ENCODE measurements around the gene OSBPL5. TPM values are rescaled to one million over a fixed set of nuclear protein-coding genes. Genes with fewer than 3 reads are reported as not detected.
A peak's percentile ranks its signal among the peaks of the same experiment; 100 is the strongest.
"Not testable (repeated sequence)": the region's sequence is repeated elsewhere in the genome, so short reads cannot be mapped to it uniquely, and the experiment has no call there.

OSBPL5 gene
- total and polyA plus RNA-seq, 5 experiments from 2014 or later = 4.4 to 18.3 (median 5.5) TPM

GRCh38 chr11:3173795-3174194, 8.7 kb upstream of the OSBPL5 start:
- Mint-ChIP-seq H3K36me3 (peaks cover 0 to 19% (median 9%) of the 10 kb centered on the region in 3 donors), H3K27me3 (peaks cover 0 to 17% (median 0%) of the 10 kb centered on the region in 5 donors), H3K27ac (no peak overlapping the region), H3K4me1 (peaks cover 21 to 37% (median 31%) of the 10 kb centered on the region in 4 donors), H3K9me3 (peaks cover 0 to 21% (median 11%) of the 10 kb centered on the region in 9 donors), H3K4me3 (no peak overlapping the region)
- POLR2A ChIA-PET = no interaction called here
- DNase-seq (no peak), ATAC-seq (no peak)

- Mint-ChIP-seq H3K4me3 (peak overlapping the region in 8 of 10 donors; percentile 22 to 84 (median 75)), H3K4me1 (peaks cover 21 to 37% (median 31%) of the 10 kb centered on the region in 4 donors), H3K27ac (peak overlapping the region in 7 of 10 donors; percentile 13 to 88 (median 84)), H3K27me3 (peaks cover 0 to 15% (median 0%) of the 10 kb centered on the region in 5 donors), H3K36me3 (peaks cover 0 to 14% (median 7%) of the 10 kb centered on the region in 3 donors), H3K9me3 (peaks cover 0 to 18% (median 8%) of the 10 kb centered on the region in 9 donors)
- ATAC-seq (no peak), DNase-seq (peak in 1 of 10 donors; percentile 38)
- POLR2A ChIA-PET = no interaction called here
Measured at GRCh38 chr11:3171931-3172560, 6.9 kb upstream of the OSBPL5 start.

- H3K4me1 Mint-ChIP-seq = peaks cover 21 to 37% (median 31%) of the 10 kb centered on the region in 4 donors
Measured at GRCh38 chr11:3170756-3171650, 5.9 kb upstream of the OSBPL5 start.

GRCh38 chr11:3170044-3170755, 5.1 kb upstream of the OSBPL5 start:
- Mint-ChIP-seq H3K27ac (peak overlapping the region in 9 of 10 donors; percentile 13 to 88 (median 80)), H3K9me3 (no peaks in the 10 kb centered on the region), H3K36me3 (no peaks in the 10 kb centered on the region), H3K4me1 (peaks cover 25 to 44% (median 34%) of the 10 kb centered on the region in 4 donors), H3K27me3 (peaks cover 0 to 11% (median 2%) of the 10 kb centered on the region in 5 donors), H3K4me3 (peak overlapping the region; percentile 73 to 96 (median 81))
- POLR2A ChIA-PET = interaction anchor here (0.6 kb wide), 1 partner anchor 876 kb away, joined by 4 read pairs; no protein-coding TSS in a partner anchor
- DNase-seq = peak in 1 of 10 donors; percentile 38
- ATAC-seq = peak in 1 of 2 donors; percentile 12

More at GRCh38 chr11:3170756-3171650, 5.9 kb upstream of the OSBPL5 start:
- H3K27me3 Mint-ChIP-seq = peaks cover 0 to 13% (median 0%) of the 10 kb centered on the region in 5 donors
- H3K4me3 Mint-ChIP-seq = peak overlapping the region in 9 of 10 donors; percentile 34 to 84 (median 77)
- ATAC-seq = peak; percentile 53 to 56
- POLR2A ChIA-PET = no interaction called here
- H3K27ac Mint-ChIP-seq = peak overlapping the region; percentile 13 to 93 (median 84)
- H3K9me3 Mint-ChIP-seq = peaks cover 0 to 7% (median 7%) of the 10 kb centered on the region in 9 donors
- H3K36me3 Mint-ChIP-seq = peaks cover 0 to 4% (median 0%) of the 10 kb centered on the region in 3 donors
- DNase-seq = peak in 3 of 10 donors; percentile 41 to 58 (median 45)

- peak; percentile 11 to 22 for ATAC-seq
- Mint-ChIP-seq H3K27ac (peak overlapping the region; percentile 22 to 90 (median 68)), H3K36me3 (no peaks in the 10 kb centered on the region), H3K9me3 (no peaks in the 10 kb centered on the region), H3K4me3 (peak overlapping the region; percentile 73 to 96 (median 81)), H3K4me1 (peaks cover 25 to 44% (median 34%) of the 10 kb centered on the region in 4 donors), H3K27me3 (peaks cover 0 to 11% (median 2%) of the 10 kb centered on the region in 5 donors)
- POLR2A ChIA-PET = interaction anchor here (0.7 kb wide), 1 partner anchor 18 kb away, joined by 5 read pairs; no protein-coding TSS in a partner anchor
- peak in 1 of 10 donors; percentile 49 for DNase-seq
Measured at GRCh38 chr11:3169255-3170043, 4.3 kb upstream of the OSBPL5 start.

GRCh38 chr11:3168742-3169254, 3.7 kb upstream of the OSBPL5 start:
- not testable (repeated sequence) for H3K9me3 Mint-ChIP-seq, H3K36me3 Mint-ChIP-seq, ATAC-seq
- Mint-ChIP-seq H3K27me3 (peaks cover 0 to 11% (median 2%) of the 10 kb centered on the region in 5 donors), H3K4me3 (peak overlapping the region; percentile 73 to 96 (median 81)), H3K27ac (peak overlapping the region in 6 of 10 donors; percentile 22 to 71 (median 55)), H3K4me1 (peaks cover 27 to 47% (median 36%) of the 10 kb centered on the region in 4 donors)
- DNase-seq = peak in 1 of 10 donors; percentile 41
- POLR2A ChIA-PET = interaction anchor here (0.7 kb wide), 1 partner anchor 18 kb away, joined by 5 read pairs; no protein-coding TSS in a partner anchor

- peak overlapping the region in 3 of 10 donors; percentile 7 to 90 (median 51) for H3K4me3 Mint-ChIP-seq
- DNase-seq = peak in 1 of 10 donors; percentile 49
- POLR2A ChIA-PET = interaction anchor here (0.5 kb wide), 1 partner anchor 962 kb away, joined by 3 read pairs; no protein-coding TSS in a partner anchor
Measured at GRCh38 chr11:3167143-3168119, 2.3 kb upstream of the OSBPL5 start.

GRCh38 chr11:3166268-3167142, 1.4 kb upstream of the OSBPL5 start:
- no peaks in the 10 kb centered on the region for H3K36me3 Mint-ChIP-seq
- H3K27me3 Mint-ChIP-seq = peaks cover 0 to 8% (median 2%) of the 10 kb centered on the region in 5 donors
- DNase-seq = peak in 1 of 10 donors; percentile 53
- H3K4me3 Mint-ChIP-seq = peak overlapping the region in 8 of 10 donors; percentile 18 to 92 (median 86)
- H3K4me1 Mint-ChIP-seq = peaks cover 37 to 59% (median 47%) of the 10 kb centered on the region in 4 donors
- H3K9me3 Mint-ChIP-seq = no peaks in the 10 kb centered on the region
- peak overlapping the region in 3 of 10 donors; percentile 67 to 95 (median 77) for H3K27ac Mint-ChIP-seq
- ATAC-seq = no peak
- POLR2A ChIA-PET = no interaction called here

More at GRCh38 chr11:3167143-3168119, 2.3 kb upstream of the OSBPL5 start:
- Mint-ChIP-seq H3K9me3 (no peaks in the 10 kb centered on the region), H3K36me3 (no peaks in the 10 kb centered on the region), H3K27me3 (peaks cover 0 to 11% (median 2%) of the 10 kb centered on the region in 5 donors), H3K4me1 (peaks cover 37 to 59% (median 48%) of the 10 kb centered on the region in 4 donors), H3K27ac (peak overlapping the region in 3 of 10 donors; percentile 11 to 67 (median 21))
- ATAC-seq = no peak

- no peaks in the 10 kb centered on the region for H3K36me3 Mint-ChIP-seq
- H3K4me1 Mint-ChIP-seq = peaks cover 38 to 59% (median 48%) of the 10 kb centered on the region in 4 donors
- peak overlapping the region in 9 of 10 donors; percentile 61 to 95 (median 77) for H3K27ac Mint-ChIP-seq
- H3K9me3 Mint-ChIP-seq = no peaks in the 10 kb centered on the region
- ATAC-seq (no peak), DNase-seq (peak in 1 of 10 donors; percentile 43)
- H3K27me3 Mint-ChIP-seq = peaks cover 0 to 11% (median 2%) of the 10 kb centered on the region in 5 donors
- POLR2A ChIA-PET = interaction anchor here (0.6 kb wide), 1 partner anchor 150 kb away, joined by 4 read pairs; no protein-coding TSS in a partner anchor
- H3K4me3 Mint-ChIP-seq = peak overlapping the region; percentile 79 to 92 (median 86)
Measured at GRCh38 chr11:3165916-3166267, 782 bp upstream of the OSBPL5 start.

Measured in naive thymus-derived CD8-positive, alpha-beta T cell (primary cell).